Myocyte (in vitro differentiated cells): Measurements from ENCODE around the gene GIPR. TPM values are rescaled to one million over a fixed set of nuclear protein-coding genes. Genes with fewer than 3 reads are reported as not detected.
A peak's percentile ranks its signal among the peaks of the same experiment; 100 is the strongest.

Experiments
- DNase-seq: peaks from one replicate; pipeline ENCODE4 v3.0.0-alpha.2; 2012; ENCODE audit warnings: low read depth
- microRNA counts: library from miRNA; unstranded; fragments of <30 nt; microRNA quantifications from one replicate; lab custom pipeline; 2016
- microRNA-seq: library from miRNA; unstranded; fragments of <30 nt; microRNA quantifications from one replicate; pipeline ENCODE4, GENCODE V29; 2016
- total RNA-seq: library from RNA; depleted of rRNA; stranded (reverse); fragments of >200 nt; gene quantifications from 2 replicates; pipeline ENCODE4 v1.2.3, GENCODE V29; 2014

GIPR gene
- total RNA-seq, 1 donor from 2014 or later: 0.37 TPM

- peak; percentile 99 for DNase-seq
Observed at GRCh38 chr19:45730368-45731288, 62.6 kb downstream of the GIPR start, which contains the start of gene FBXO46. FBXO46 (minus strand) TSS chr19:45730896; CDS start chr19:45713495, 17,401 bp downstream.

MicroRNA genes within 50 kb of the gene (microRNA counts, 767-probe panel; counts per million panel counts)
- microRNA hsa-miR-330-3p (lab: Ali Mortazavi, UCI) (not detected), microRNA hsa-miR-330-5p (lab: Ali Mortazavi, UCI) (not detected), microRNA hsa-miR-642a-5p (lab: Ali Mortazavi, UCI) (not detected), microRNA hsa-miR-642b-3p (lab: Ali Mortazavi, UCI) (not detected)

Small RNA genes within 50 kb of the gene (microRNA-seq; reads per million reads assigned to microRNA genes)
- gene MIR330: 30.0 reads per million, percentile 42 among the genes with 10 or more reads in this experiment
- not detected for gene MIR642A
- not detected for gene MIR642B

Other genes with a start within 250 kb of the GIPR start
- gene ERCC1, start 244.3 kb upstream of the GIPR start, total RNA-seq: 60.8 and 78.3 TPM in 2 replicates
- 2.0 and 4.1 TPM in 2 replicates for gene FOSB, start 200.2 kb upstream of the GIPR start, total RNA-seq
- gene RTN2, start 171.2 kb upstream of the GIPR start, total RNA-seq: 120 and 139 TPM in 2 replicates
- gene PPM1N, start 169.8 kb upstream of the GIPR start, total RNA-seq: 0.26 and 0.64 TPM in 2 replicates
- 54.9 and 75.2 TPM in 2 replicates for gene VASP, start 160.7 kb upstream of the GIPR start, total RNA-seq
- gene OPA3, start 83.4 kb upstream of the GIPR start, total RNA-seq: 16.1 and 21.0 TPM in 2 replicates
- gene GPR4, start 66.0 kb upstream of the GIPR start, total RNA-seq: not detected in 2 replicates
- 24.7 and 25.5 TPM in 2 replicates for gene EML2, start 28.8 kb upstream of the GIPR start, total RNA-seq
- 132 and 143 TPM in 2 replicates for gene SNRPD2, start 23.7 kb downstream of the GIPR start, total RNA-seq
- 11.2 and 16.6 TPM in 2 replicates for gene QPCTL, start 24.4 kb downstream of the GIPR start, total RNA-seq
- gene FBXO46, start 62.7 kb downstream of the GIPR start, total RNA-seq: 9.0 TPM in 2 replicates
- gene MEIOSIN, start 65.2 kb downstream of the GIPR start, total RNA-seq: not detected in 2 replicates
- 13.0 and 17.6 TPM in 2 replicates for gene SIX5, start 101.0 kb downstream of the GIPR start, total RNA-seq
- 907 and 1,143 TPM in 2 replicates for gene DMPK, start 114.3 kb downstream of the GIPR start, total RNA-seq
- gene DMWD, start 124.6 kb downstream of the GIPR start, total RNA-seq: 60.2 and 62.3 TPM in 2 replicates
- gene RSPH6A, start 147.1 kb downstream of the GIPR start, total RNA-seq: 0.11 TPM in 1 of 2 replicates, not detected in the other
- gene SYMPK, start 194.9 kb downstream of the GIPR start, total RNA-seq: 39.8 and 40.5 TPM in 2 replicates
- not detected in 2 replicates for gene FOXA3, start 196.1 kb downstream of the GIPR start, total RNA-seq
- gene IRF2BP1, start 217.9 kb downstream of the GIPR start, total RNA-seq: 45.1 and 52.6 TPM in 2 replicates
- gene MYPOP, start 234.4 kb downstream of the GIPR start, total RNA-seq: 5.1 and 5.8 TPM in 2 replicates
- gene NANOS2, start 246.6 kb downstream of the GIPR start, total RNA-seq: not detected in 2 replicates